ENCODE data around the gene TMUB1. TPM values are rescaled to one million over a fixed set of nuclear protein-coding genes. Genes with fewer than 3 reads are reported as not detected.

Gene TMUB1
- total and polyA plus RNA-seq, 2 donors (not counting 1 experiment from before 2014, with no cell fraction given), result 49.2 to 102 TPM

GRCh38 chr7:151120896-151121295, 37.6 kb upstream of the TMUB1 start:
- Mint-ChIP-seq H3K4me3 (no peak overlapping the region), H3K27ac (no peak overlapping the region)

GRCh38 chr7:151119902-151120301, 36.6 kb upstream of the TMUB1 start:
- intact Hi-C loops (cut with micrococcal nuclease), result no loop called here
- Histone ChIP-seq H3K36me3 (replicated peaks in 1 of 2; ENCODE audit: control extremely low read depth in 1 of 2, control insufficient read depth in 1 of 2, extremely low read depth in 1 of 2, insufficient read depth in 2 of 2, low read length in 1 of 2) (no peaks in the 10 kb centered on the region), H3K4me3 (ENCODE audit: control extremely low read depth in 1 of 5, extremely low read depth in 1 of 5, insufficient read depth in 1 of 5, low read depth in 2 of 5, low read length in 4 of 5) (no peak overlapping the region), H2AFZ (ENCODE audit: insufficient read depth, low read depth, low read length, poor library complexity, severe bottlenecking) (no peak overlapping the region), H3K27me3 (replicated peaks in 1 of 4; ENCODE audit: control extremely low read depth in 1 of 4, control insufficient read depth in 3 of 4, insufficient read depth in 4 of 4, low read length in 3 of 4) (peaks cover 0 to 11% (median 0%) of the 10 kb centered on the region in 4 experiments), H3K27ac (ENCODE audit: low read length in 2 of 2) (no peak overlapping the region), H3K9me3 (ENCODE audit: control extremely low read depth in 1 of 3, control insufficient read depth in 2 of 3, insufficient read depth in 1 of 3, low read length in 2 of 3) (no peaks in the 10 kb centered on the region), H3K79me2 (ENCODE audit: control insufficient read depth, insufficient read depth, low read length) (no peaks in the 10 kb centered on the region), H3K9ac (ENCODE audit: low read length) (no peak overlapping the region), H3K4me2 (replicated peaks; ENCODE audit: low read depth, low read length, poor library complexity, severe bottlenecking) (no peak overlapping the region), H3K4me1 (ENCODE audit: control insufficient read depth in 2 of 2, insufficient read depth in 2 of 2, low read length in 2 of 2) (peaks cover 0 to 6% of the 10 kb centered on the region in 2 donors), H4K20me1 (ENCODE audit: control insufficient read depth, insufficient read depth, low read length, poor library complexity, severe bottlenecking) (no peaks in the 10 kb centered on the region)
- Mint-ChIP-seq H3K4me1 (peaks cover 13% of the 10 kb centered on the region), H3K27me3 (peaks cover 7% of the 10 kb centered on the region), H3K9me3 (ENCODE audit: insufficient read depth) (no peaks in the 10 kb centered on the region), H3K27ac (no peak overlapping the region), H3K4me3 (no peak overlapping the region)
- CTCF ChIA-PET, result no interaction called here
- TF ChIP-seq CTCF (IDR thresholded peaks at IDR 0.05) (no peak), EZH2 (IDR thresholded peaks at IDR 0.05; ENCODE audit: borderline replicate concordance, insufficient read depth, low read depth, low read length, poor library complexity, severe bottlenecking) (no peak)
- POLR2A ChIA-PET, result no interaction called here
- no peak for ATAC-seq (ENCODE audit: low read depth)
- WGBS (ENCODE audit: insufficient coverage), result 95% methylated on average over 26 of the region's 27 CpGs
- no peak for DNase-seq

More at GRCh38 chr7:151120896-151121295, 37.6 kb upstream of the TMUB1 start:
- ChIA-PET CTCF (no interaction called here), POLR2A (no interaction called here)
- H3K4me2 ChIP-seq (replicated peaks; ENCODE audit: low read depth, low read length, poor library complexity, severe bottlenecking), result no peak overlapping the region
- H3K9me3 ChIP-seq (ENCODE audit: control extremely low read depth in 1 of 3, control insufficient read depth in 2 of 3, insufficient read depth in 1 of 3, low read length in 2 of 3), result no peaks in the 10 kb centered on the region
- H3K4me1 ChIP-seq (ENCODE audit: control insufficient read depth in 2 of 2, insufficient read depth in 2 of 2, low read length in 2 of 2), result peaks cover 0 to 6% of the 10 kb centered on the region in 2 donors
- no peaks in the 10 kb centered on the region for H4K20me1 ChIP-seq (ENCODE audit: control insufficient read depth, insufficient read depth, low read length, poor library complexity, severe bottlenecking)
- H3K36me3 ChIP-seq (replicated peaks in 1 of 2; ENCODE audit: control extremely low read depth in 1 of 2, control insufficient read depth in 1 of 2, extremely low read depth in 1 of 2, insufficient read depth in 2 of 2, low read length in 1 of 2), result no peaks in the 10 kb centered on the region
- Mint-ChIP-seq H3K4me1 (peaks cover 11% of the 10 kb centered on the region), H3K27me3 (peaks cover 4% of the 10 kb centered on the region), H3K9me3 (ENCODE audit: insufficient read depth) (no peaks in the 10 kb centered on the region)
- no peak for TF ChIP-seq CTCF (IDR thresholded peaks at IDR 0.05)
- TF ChIP-seq EZH2 (IDR thresholded peaks at IDR 0.05; ENCODE audit: borderline replicate concordance, insufficient read depth, low read depth, low read length, poor library complexity, severe bottlenecking), result no peak
- intact Hi-C loops (cut with micrococcal nuclease), result no loop called here
- H3K4me3 ChIP-seq (ENCODE audit: control extremely low read depth in 1 of 5, extremely low read depth in 1 of 5, insufficient read depth in 1 of 5, low read depth in 2 of 5, low read length in 4 of 5), result no peak overlapping the region
- no peak overlapping the region for H2AFZ ChIP-seq (ENCODE audit: insufficient read depth, low read depth, low read length, poor library complexity, severe bottlenecking)
- H3K9ac ChIP-seq (ENCODE audit: low read length), result no peak overlapping the region
- H3K27me3 ChIP-seq (replicated peaks in 1 of 4; ENCODE audit: control extremely low read depth in 1 of 4, control insufficient read depth in 3 of 4, insufficient read depth in 4 of 4, low read length in 3 of 4), result peaks cover 0 to 9% (median 0%) of the 10 kb centered on the region in 4 experiments
- ATAC-seq (ENCODE audit: low read depth) (no peak), DNase-seq (no peak)
- no peaks in the 10 kb centered on the region for H3K79me2 ChIP-seq (ENCODE audit: control insufficient read depth, insufficient read depth, low read length)
- 95% methylated on average over 21 of the region's 22 CpGs for WGBS (ENCODE audit: insufficient coverage)
- no peak overlapping the region for H3K27ac ChIP-seq (ENCODE audit: low read length in 2 of 2)

Measured in B cell (primary cell).